Measurements from ENCODE around the gene GRIN2D. TPM values are rescaled to one million over a fixed set of nuclear protein-coding genes. Genes with fewer than 3 reads are reported as not detected.

The GRIN2D gene
- polyA plus RNA-seq, 2 donors = 0.06 to 0.08 TPM

DNA sequence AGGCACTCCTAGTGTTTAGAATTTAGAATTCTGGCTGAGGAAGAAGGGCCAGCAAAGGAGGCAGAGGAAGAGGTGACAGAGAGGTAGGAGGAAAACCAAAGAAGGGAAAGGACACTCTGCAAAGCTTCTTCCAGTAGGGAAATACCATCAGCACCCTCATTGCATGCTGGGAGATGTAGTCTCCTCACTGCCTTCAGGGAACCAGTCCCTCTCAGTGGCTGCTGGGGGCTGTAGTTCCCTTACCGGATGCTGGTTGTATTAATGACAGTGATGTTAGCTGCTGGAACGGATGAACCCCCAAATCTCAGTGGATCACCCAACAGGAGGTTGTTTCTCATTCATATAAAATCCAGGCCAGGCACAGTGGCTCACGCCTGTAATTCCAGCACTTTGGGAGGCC, 10.1 kb downstream of the GRIN2D start:
- Histone ChIP-seq H3K27ac (ENCODE audit: low read depth in 2 of 2, low read length in 1 of 2) (no peak overlapping the region), H3K4me3 (ENCODE audit: low read depth in 1 of 2, low read length in 2 of 2) (no peak overlapping the region), H3K4me1 (ENCODE audit: control insufficient read depth in 2 of 2, insufficient read depth in 2 of 2, low read length in 1 of 2) (no peaks in the 10 kb centered on the region), H3K27me3 (ENCODE audit: control insufficient read depth in 1 of 2, insufficient read depth in 2 of 2, low read length in 2 of 2) (no peaks in the 10 kb centered on the region), H3K9me3 (ENCODE audit: control insufficient read depth in 2 of 2, insufficient read depth in 1 of 2, low read depth in 1 of 2, low read length in 1 of 2) (peaks cover 0 to 4% of the 10 kb centered on the region in 2 donors), H3K36me3 (ENCODE audit: control insufficient read depth in 2 of 2, insufficient read depth in 2 of 2, low read length in 1 of 2) (no peaks in the 10 kb centered on the region)
- 37 to 44% methylated on average over 3 of the region's 3 CpGs for WGBS, 2 donors

GRCh38 chr19:48405010-48405659, 11.7 kb downstream of the GRIN2D start:
- H3K4me1 ChIP-seq (ENCODE audit: control insufficient read depth in 2 of 2, insufficient read depth in 2 of 2, low read length in 1 of 2) = no peaks in the 10 kb centered on the region
- 90 to 94% methylated on average over 27 of the region's 27 CpGs for WGBS, 2 donors
- no peak overlapping the region for H3K4me3 ChIP-seq (ENCODE audit: low read depth in 1 of 2, low read length in 2 of 2)
- no peak overlapping the region for H3K27ac ChIP-seq (ENCODE audit: low read depth in 2 of 2, low read length in 1 of 2)
- H3K36me3 ChIP-seq (ENCODE audit: control insufficient read depth in 2 of 2, insufficient read depth in 2 of 2, low read length in 1 of 2) = no peaks in the 10 kb centered on the region
- no peaks in the 10 kb centered on the region for H3K27me3 ChIP-seq (ENCODE audit: control insufficient read depth in 1 of 2, insufficient read depth in 2 of 2, low read length in 2 of 2)
- H3K9me3 ChIP-seq (ENCODE audit: control insufficient read depth in 2 of 2, insufficient read depth in 1 of 2, low read depth in 1 of 2, low read length in 1 of 2) = peaks cover 0 to 4% of the 10 kb centered on the region in 2 donors

- Histone ChIP-seq H3K4me1 (ENCODE audit: control insufficient read depth in 2 of 2, insufficient read depth in 2 of 2, low read length in 1 of 2) (no peaks in the 10 kb centered on the region), H3K27me3 (ENCODE audit: control insufficient read depth in 1 of 2, insufficient read depth in 2 of 2, low read length in 2 of 2) (no peaks in the 10 kb centered on the region), H3K36me3 (ENCODE audit: control insufficient read depth in 2 of 2, insufficient read depth in 2 of 2, low read length in 1 of 2) (no peaks in the 10 kb centered on the region), H3K4me3 (ENCODE audit: low read depth in 1 of 2, low read length in 2 of 2) (no peak overlapping the region), H3K27ac (ENCODE audit: low read depth in 2 of 2, low read length in 1 of 2) (no peak overlapping the region), H3K9me3 (ENCODE audit: control insufficient read depth in 2 of 2, insufficient read depth in 1 of 2, low read depth in 1 of 2, low read length in 1 of 2) (peaks cover 0 to 4% of the 10 kb centered on the region in 2 donors)
- 76 to 78% methylated on average over 13 of the region's 13 CpGs for WGBS, 2 donors
Measured at GRCh38 chr19:48405850-48406249, 12.4 kb downstream of the GRIN2D start.

DNA sequence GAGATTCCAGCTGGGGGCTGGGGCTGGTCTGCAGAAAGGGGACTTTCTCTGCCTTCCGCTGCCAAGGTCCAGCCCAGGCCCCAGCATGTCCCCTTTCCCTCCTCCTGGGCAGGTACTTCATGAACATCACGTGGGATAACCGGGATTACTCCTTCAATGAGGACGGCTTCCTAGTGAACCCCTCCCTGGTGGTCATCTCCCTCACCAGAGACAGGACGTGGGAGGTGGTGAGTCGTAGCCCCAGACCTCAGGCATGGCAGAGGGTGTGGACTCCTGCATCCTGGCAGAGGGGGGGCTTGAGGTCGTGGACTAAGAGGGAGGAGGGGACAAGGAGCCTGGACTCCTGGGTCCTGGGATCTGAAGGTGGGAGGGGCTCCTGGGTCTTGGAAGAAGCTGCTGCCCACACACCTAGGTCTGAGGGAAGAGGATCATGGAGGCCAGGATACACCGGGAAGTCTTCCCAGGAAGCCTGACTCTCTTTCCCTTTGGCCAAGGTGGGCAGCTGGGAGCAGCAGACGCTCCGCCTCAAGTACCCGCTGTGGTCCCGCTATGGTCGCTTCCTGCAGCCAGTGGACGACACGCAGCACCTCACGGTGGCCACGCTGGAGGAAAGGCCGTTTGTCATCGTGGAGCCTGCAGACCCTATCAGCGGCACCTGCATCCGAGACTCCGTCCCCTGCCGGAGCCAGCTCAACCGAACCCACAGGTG, 20.6 kb downstream of the GRIN2D start:
- H3K27ac ChIP-seq (ENCODE audit: low read depth in 2 of 2, low read length in 1 of 2) = no peak overlapping the region
- no peaks in the 10 kb centered on the region for H3K4me1 ChIP-seq (ENCODE audit: control insufficient read depth in 2 of 2, insufficient read depth in 2 of 2, low read length in 1 of 2)
- no peaks in the 10 kb centered on the region for H3K36me3 ChIP-seq (ENCODE audit: control insufficient read depth in 2 of 2, insufficient read depth in 2 of 2, low read length in 1 of 2)
- 39 to 40% methylated on average over 24 of the region's 24 CpGs for WGBS, 2 donors
- no peaks in the 10 kb centered on the region for H3K9me3 ChIP-seq (ENCODE audit: control insufficient read depth in 2 of 2, insufficient read depth in 1 of 2, low read depth in 1 of 2, low read length in 1 of 2)
- H3K27me3 ChIP-seq (ENCODE audit: control insufficient read depth in 1 of 2, insufficient read depth in 2 of 2, low read length in 2 of 2) = peaks cover 0 to 3% of the 10 kb centered on the region in 2 donors
- no peak overlapping the region for H3K4me3 ChIP-seq (ENCODE audit: low read depth in 1 of 2, low read length in 2 of 2)

DNA sequence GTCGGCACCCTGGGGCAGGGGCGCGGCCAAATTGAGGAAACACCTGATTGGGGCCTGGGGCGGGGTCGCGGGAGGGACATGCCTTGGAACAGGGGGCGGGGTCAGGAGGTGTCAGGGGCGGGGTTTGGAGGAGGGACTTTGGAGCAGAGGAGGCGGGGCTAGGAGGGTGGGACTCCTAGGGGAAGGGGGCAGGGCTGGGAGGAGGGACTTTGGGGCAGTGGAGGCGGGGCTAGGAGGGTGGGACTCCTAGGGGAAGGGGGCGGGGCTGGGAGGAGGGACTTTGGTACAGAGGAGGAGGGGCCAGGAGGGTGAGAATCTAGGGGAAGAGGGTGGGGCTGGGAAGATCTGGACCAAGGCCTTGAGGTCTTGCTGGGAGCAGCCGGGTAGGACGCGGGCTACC, 21.9 kb downstream of the GRIN2D start:
- H3K27ac ChIP-seq (ENCODE audit: low read depth in 2 of 2, low read length in 1 of 2) = no peak overlapping the region
- peaks cover 0 to 3% of the 10 kb centered on the region in 2 donors for H3K27me3 ChIP-seq (ENCODE audit: control insufficient read depth in 1 of 2, insufficient read depth in 2 of 2, low read length in 2 of 2)
- no peaks in the 10 kb centered on the region for H3K9me3 ChIP-seq (ENCODE audit: control insufficient read depth in 2 of 2, insufficient read depth in 1 of 2, low read depth in 1 of 2, low read length in 1 of 2)
- no peaks in the 10 kb centered on the region for H3K36me3 ChIP-seq (ENCODE audit: control insufficient read depth in 2 of 2, insufficient read depth in 2 of 2, low read length in 1 of 2)
- WGBS, 2 donors = 8 to 14% methylated on average over 9 to 14 of the region's 14 CpGs
- peak overlapping the region in 1 of 2 donors; percentile 13 for H3K4me3 ChIP-seq (ENCODE audit: low read depth in 1 of 2, low read length in 2 of 2)
- no peaks in the 10 kb centered on the region for H3K4me1 ChIP-seq (ENCODE audit: control insufficient read depth in 2 of 2, insufficient read depth in 2 of 2, low read length in 1 of 2)

DNA sequence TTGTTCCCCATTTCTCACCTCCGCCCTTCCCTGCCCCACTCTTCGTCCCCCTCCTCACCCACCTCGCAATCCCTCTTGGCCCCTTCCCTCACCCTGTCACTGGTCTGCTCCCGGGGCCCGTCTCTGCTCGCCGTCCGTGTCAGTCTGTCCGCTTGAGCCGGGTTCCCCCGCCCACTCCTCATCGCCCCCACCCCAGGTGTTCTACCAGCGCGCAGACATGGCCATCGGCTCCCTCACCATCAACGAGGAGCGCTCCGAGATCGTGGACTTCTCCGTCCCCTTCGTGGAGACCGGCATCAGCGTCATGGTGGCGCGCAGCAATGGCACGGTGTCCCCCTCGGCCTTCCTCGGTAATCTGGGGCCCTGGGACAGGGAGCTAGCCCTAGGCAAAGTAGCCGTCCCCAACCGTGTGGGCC, 22.3 kb downstream of the GRIN2D start:
- peaks cover 0 to 3% of the 10 kb centered on the region in 2 donors for H3K27me3 ChIP-seq (ENCODE audit: control insufficient read depth in 1 of 2, insufficient read depth in 2 of 2, low read length in 2 of 2)
- no peaks in the 10 kb centered on the region for H3K4me1 ChIP-seq (ENCODE audit: control insufficient read depth in 2 of 2, insufficient read depth in 2 of 2, low read length in 1 of 2)
- H3K9me3 ChIP-seq (ENCODE audit: control insufficient read depth in 2 of 2, insufficient read depth in 1 of 2, low read depth in 1 of 2, low read length in 1 of 2) = no peaks in the 10 kb centered on the region
- no peak overlapping the region for H3K27ac ChIP-seq (ENCODE audit: low read depth in 2 of 2, low read length in 1 of 2)
- WGBS, 2 donors = 40 to 43% methylated on average over 30 of the region's 30 CpGs
- peak overlapping the region in 1 of 2 donors; percentile 13 for H3K4me3 ChIP-seq (ENCODE audit: low read depth in 1 of 2, low read length in 2 of 2)
- H3K36me3 ChIP-seq (ENCODE audit: control insufficient read depth in 2 of 2, insufficient read depth in 2 of 2, low read length in 1 of 2) = no peaks in the 10 kb centered on the region

GRCh38 chr19:48417421-48417820, 24.0 kb downstream of the GRIN2D start:
- Histone ChIP-seq H3K9me3 (ENCODE audit: control insufficient read depth in 2 of 2, insufficient read depth in 1 of 2, low read depth in 1 of 2, low read length in 1 of 2) (no peaks in the 10 kb centered on the region), H3K4me1 (ENCODE audit: control insufficient read depth in 2 of 2, insufficient read depth in 2 of 2, low read length in 1 of 2) (peaks cover 2 to 3% of the 10 kb centered on the region in 2 donors), H3K4me3 (ENCODE audit: low read depth in 1 of 2, low read length in 2 of 2) (no peak overlapping the region), H3K27me3 (ENCODE audit: control insufficient read depth in 1 of 2, insufficient read depth in 2 of 2, low read length in 2 of 2) (peaks cover 0 to 3% of the 10 kb centered on the region in 2 donors), H3K36me3 (ENCODE audit: control insufficient read depth in 2 of 2, insufficient read depth in 2 of 2, low read length in 1 of 2) (no peaks in the 10 kb centered on the region), H3K27ac (ENCODE audit: low read depth in 2 of 2, low read length in 1 of 2) (no peak overlapping the region)
- 68 to 78% methylated on average over 7 of the region's 7 CpGs for WGBS, 2 donors

- H3K9me3 ChIP-seq (ENCODE audit: control insufficient read depth in 2 of 2, insufficient read depth in 1 of 2, low read depth in 1 of 2, low read length in 1 of 2) = no peaks in the 10 kb centered on the region
- peaks cover 2 to 3% of the 10 kb centered on the region in 2 donors for H3K4me1 ChIP-seq (ENCODE audit: control insufficient read depth in 2 of 2, insufficient read depth in 2 of 2, low read length in 1 of 2)
- 81 to 82% methylated on average over 6 of the region's 6 CpGs for WGBS, 2 donors
- H3K27ac ChIP-seq (ENCODE audit: low read depth in 2 of 2, low read length in 1 of 2) = no peak overlapping the region
- peaks cover 0 to 3% of the 10 kb centered on the region in 2 donors for H3K27me3 ChIP-seq (ENCODE audit: control insufficient read depth in 1 of 2, insufficient read depth in 2 of 2, low read length in 2 of 2)
- H3K4me3 ChIP-seq (ENCODE audit: low read depth in 1 of 2, low read length in 2 of 2) = no peak overlapping the region
- no peaks in the 10 kb centered on the region for H3K36me3 ChIP-seq (ENCODE audit: control insufficient read depth in 2 of 2, insufficient read depth in 2 of 2, low read length in 1 of 2)
Measured at GRCh38 chr19:48418317-48419064, 25.0 kb downstream of the GRIN2D start.

DNA sequence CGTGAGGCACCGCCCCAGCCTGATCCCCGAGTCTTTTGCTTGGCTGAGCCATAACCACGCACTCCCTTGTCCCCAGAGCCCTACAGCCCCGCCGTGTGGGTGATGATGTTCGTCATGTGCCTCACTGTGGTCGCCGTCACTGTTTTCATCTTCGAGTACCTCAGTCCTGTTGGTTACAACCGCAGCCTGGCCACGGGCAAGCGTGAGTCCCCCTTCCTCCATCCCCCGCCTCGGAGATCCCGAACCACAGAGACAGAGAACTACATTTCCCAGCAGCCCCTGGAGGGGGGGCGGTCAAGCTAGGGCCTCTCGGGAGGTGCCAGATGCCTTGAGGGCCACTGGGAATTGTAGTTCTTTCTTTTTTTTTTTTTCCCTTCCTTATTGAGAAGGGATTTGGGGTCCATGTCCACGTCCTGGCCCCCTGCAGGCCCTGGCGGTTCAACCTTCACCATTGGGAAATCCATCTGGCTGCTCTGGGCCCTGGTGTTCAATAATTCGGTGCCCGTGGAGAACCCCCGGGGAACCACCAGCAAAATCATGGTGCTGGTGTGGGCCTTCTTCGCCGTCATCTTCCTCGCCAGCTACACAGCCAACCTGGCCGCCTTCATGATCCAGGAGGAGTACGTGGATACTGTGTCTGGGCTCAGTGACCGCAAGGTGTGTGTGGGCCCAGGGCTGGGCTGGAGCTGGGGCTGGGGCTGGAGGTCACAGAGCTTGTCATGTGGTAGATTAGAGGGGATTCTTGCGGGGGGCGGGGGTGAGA, 25.9 kb downstream of the GRIN2D start:
- Histone ChIP-seq H3K4me1 (ENCODE audit: control insufficient read depth in 2 of 2, insufficient read depth in 2 of 2, low read length in 1 of 2) (peaks cover 2 to 3% of the 10 kb centered on the region in 2 donors), H3K27ac (ENCODE audit: low read depth in 2 of 2, low read length in 1 of 2) (no peak overlapping the region), H3K9me3 (ENCODE audit: control insufficient read depth in 2 of 2, insufficient read depth in 1 of 2, low read depth in 1 of 2, low read length in 1 of 2) (no peaks in the 10 kb centered on the region), H3K36me3 (ENCODE audit: control insufficient read depth in 2 of 2, insufficient read depth in 2 of 2, low read length in 1 of 2) (no peaks in the 10 kb centered on the region), H3K4me3 (ENCODE audit: low read depth in 1 of 2, low read length in 2 of 2) (no peak overlapping the region), H3K27me3 (ENCODE audit: control insufficient read depth in 1 of 2, insufficient read depth in 2 of 2, low read length in 2 of 2) (peaks cover 0 to 3% of the 10 kb centered on the region in 2 donors)
- WGBS, 2 donors = 66 to 70% methylated on average over 31 of the region's 31 CpGs

Data from esophagus (tissue), 2 donors.